Fibroblast of lung (primary cell): ENCODE data around the gene RASSF5.

Experiments
- CTCF ChIP-seq, 2 donors: IDR thresholded peaks in 1 of 2; conservative IDR thresholded peaks in 1 of 2; 1 replicate in 1 of 2; 2 replicates in 1 of 2; pipeline ENCODE4 v1.5.1; 2011 to 2012; ENCODE audit warnings: low read length in 2 of 2, control low read depth in 1 of 2, inconsistent platforms in 1 of 2, low read depth in 1 of 2, mild to moderate bottlenecking in 1 of 2
- EZH2 ChIP-seq: IDR thresholded peaks from 2 replicates; pipeline ENCODE4 v1.5.1; 2012; ENCODE audit warnings: low read length, control low read depth, mild to moderate bottlenecking; ENCODE audit errors: missing control alignments

GRCh38 chr1:206566999-206567398, 59.7 kb downstream of the RASSF5 start:
- TF ChIP-seq CTCF (conservative IDR thresholded peaks at IDR 0.05 in 1 of 2, IDR thresholded peaks at IDR 0.05 in 1 of 2; ENCODE audit: low read depth in 1 of 2, low read length in 2 of 2) (no peak), EZH2 (no peak)
